Sigmoid colon (tissue), 7 donors: ENCODE results near the gene ROBO1. TPM values are rescaled to one million over a fixed set of nuclear protein-coding genes. Genes with fewer than 3 reads are reported as not detected.

Experiments
- DNase-seq: peaks from one replicate; pipeline ENCODE4 v3.0.0-alpha.2; 2019
- H3K27ac ChIP-seq, 4 donors: fragments of 200-600 bp; sonication (generic); one replicate each; pipeline ENCODE4 v1.5.1; 2016 to 2019; ENCODE audit warnings: mild to moderate bottlenecking in 1 of 4
- H3K27me3 ChIP-seq, 3 donors: fragments of 200-600 bp; sonication (generic); one replicate each; pipeline ENCODE4 v1.5.1; 2019; ENCODE audit warnings: mild to moderate bottlenecking in 1 of 3
- H3K36me3 ChIP-seq, 4 donors: fragments of 200-600 bp; sonication (generic); one replicate each; pipeline ENCODE4 v1.5.1; 2016 to 2019
- H3K4me1 ChIP-seq, 4 donors: fragments of 200-600 bp; sonication (generic); one replicate each; pipeline ENCODE4 v1.5.1; 2017 to 2019
- H3K4me3 ChIP-seq, 4 donors: fragments of 200-600 bp; sonication (generic); one replicate each; pipeline ENCODE4 v1.5.1; 2017 to 2019; ENCODE audit warnings: mild to moderate bottlenecking in 2 of 4, moderate library complexity in 1 of 4
- H3K9me3 ChIP-seq, 4 donors: fragments of 200-600 bp in 3 of 4; sonication (generic) in 3 of 4; one replicate each; pipeline versions ENCODE4 v1.5.1 to v1.6.1; 2013 to 2019
- CTCF ChIP-seq, 4 experiments: fragments of 450-650 bp in 3 of 4; fragments of 200-600 bp in 1 of 4; IDR thresholded peaks; one replicate each; pipeline ENCODE4 v1.5.1; 2016 to 2019; ENCODE audit warnings: antibody characterized with exemption in 4 of 4, mild to moderate bottlenecking in 3 of 4, moderate library complexity in 2 of 4
- EP300 ChIP-seq, 4 donors: sonication (generic); formaldehyde crosslinking; IDR thresholded peaks; one replicate each; pipeline ENCODE4 v1.6.1; 2017; ENCODE audit warnings: antibody characterized with exemption in 4 of 4
- POLR2A ChIP-seq, 2 donors: fragments of 450-650 bp; IDR thresholded peaks; one replicate each; pipeline ENCODE4 v1.6.1; 2016; ENCODE audit warnings: antibody characterized with exemption in 2 of 2, mild to moderate bottlenecking in 2 of 2, moderate library complexity in 2 of 2
- POLR2AphosphoS5 ChIP-seq, 4 donors: sonication (generic); formaldehyde crosslinking; IDR thresholded peaks; one replicate each; pipeline ENCODE4 v1.6.1; 2017; ENCODE audit warnings: antibody characterized with exemption in 4 of 4
- WGBS, 2 donors: extraction: QIAGEN DNeasy Blood & Tissue Kit; methylation state at CpG; one replicate each; pipeline ENCODE4 v1.1.7; 2013; 5-methylcytosine and 5-hydroxymethylcytosine counted together
- intact Hi-C: fragments of 100-400 bp; cut with DNase I; formaldehyde crosslinking; loops from one replicate; pipeline ENCODE4 v1.15.1; 2023
- polyA plus RNA-seq, 3 donors: library from polyadenylated mRNA; stranded (reverse); fragments of 200-250 nt; gene quantifications; one replicate each; pipeline ENCODE4 v1.2.3, GENCODE V29; 2013
- total RNA-seq, 4 donors: library from RNA; depleted of rRNA; stranded (reverse); fragments of >200 nt; gene quantifications; one replicate each; pipeline ENCODE4 v1.1.0, GENCODE V29; 2016
- donor health status: healthy with polysubstance abuse.
- donor health status: Bipolar disorder and iron deficiency.
- donor health status: healthy.

The ROBO1 gene
- total and polyA plus RNA-seq, 7 donors = 0.69 to 45.7 (median 32.4) TPM

DNA sequence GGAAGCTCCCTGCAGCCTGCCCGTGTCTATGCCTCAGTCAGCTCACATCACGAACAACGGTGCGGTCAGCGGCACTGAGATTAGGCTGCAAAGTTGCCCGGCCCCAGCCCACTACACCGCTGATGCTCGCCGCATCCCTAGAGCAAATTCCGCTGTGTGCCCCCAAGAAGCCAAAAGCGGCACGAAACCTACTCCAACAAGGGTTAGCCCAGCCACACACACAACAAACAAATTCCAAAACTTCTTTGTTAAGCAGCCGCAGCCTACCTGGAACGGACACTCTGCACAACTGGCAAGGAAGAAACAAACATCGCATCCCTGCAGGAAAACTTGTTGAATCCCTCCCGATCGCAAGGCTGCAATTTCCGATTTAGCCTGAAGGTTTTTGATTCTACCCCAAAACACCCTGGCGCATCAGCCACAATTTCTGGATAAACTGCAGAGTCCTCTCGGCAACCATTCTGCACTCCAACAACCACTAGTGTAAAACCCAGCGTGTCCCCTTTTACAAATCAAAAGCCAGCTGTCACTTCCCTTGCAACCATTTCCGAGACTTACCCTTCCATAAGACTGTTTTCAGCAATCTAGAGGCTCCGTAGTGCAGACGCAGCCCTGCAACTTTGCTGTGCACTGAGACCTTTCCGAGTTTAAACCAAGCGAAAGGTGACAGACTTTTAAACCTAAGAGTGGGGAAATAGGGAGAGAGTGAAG is 449 bp downstream of the ROBO1 start:
- no peaks in the 10 kb centered on the region for H3K9me3 ChIP-seq
- no peak overlapping the region for H3K27ac ChIP-seq
- peaks cover 0 to 18% (median 17%) of the 10 kb centered on the region in 4 donors for H3K4me1 ChIP-seq
- no peak for DNase-seq
- WGBS, 2 donors = 4 to 12% methylated on average over 26 of the region's 26 CpGs
- H3K36me3 ChIP-seq = no peaks in the 10 kb centered on the region
- intact Hi-C loops = no loop called here
- H3K4me3 ChIP-seq = peak overlapping the region in 3 of 4 donors; percentile 22 to 40 (median 34)
- peaks cover 4 to 33% (median 4%) of the 10 kb centered on the region in 3 donors for H3K27me3 ChIP-seq
- TF ChIP-seq POLR2A (IDR thresholded peaks at IDR 0.05) (no peak), POLR2AphosphoS5 (IDR thresholded peaks at IDR 0.05) (no peak), CTCF (IDR thresholded peaks at IDR 0.05) (no peak), EP300 (IDR thresholded peaks at IDR 0.05) (no peak)

DNA sequence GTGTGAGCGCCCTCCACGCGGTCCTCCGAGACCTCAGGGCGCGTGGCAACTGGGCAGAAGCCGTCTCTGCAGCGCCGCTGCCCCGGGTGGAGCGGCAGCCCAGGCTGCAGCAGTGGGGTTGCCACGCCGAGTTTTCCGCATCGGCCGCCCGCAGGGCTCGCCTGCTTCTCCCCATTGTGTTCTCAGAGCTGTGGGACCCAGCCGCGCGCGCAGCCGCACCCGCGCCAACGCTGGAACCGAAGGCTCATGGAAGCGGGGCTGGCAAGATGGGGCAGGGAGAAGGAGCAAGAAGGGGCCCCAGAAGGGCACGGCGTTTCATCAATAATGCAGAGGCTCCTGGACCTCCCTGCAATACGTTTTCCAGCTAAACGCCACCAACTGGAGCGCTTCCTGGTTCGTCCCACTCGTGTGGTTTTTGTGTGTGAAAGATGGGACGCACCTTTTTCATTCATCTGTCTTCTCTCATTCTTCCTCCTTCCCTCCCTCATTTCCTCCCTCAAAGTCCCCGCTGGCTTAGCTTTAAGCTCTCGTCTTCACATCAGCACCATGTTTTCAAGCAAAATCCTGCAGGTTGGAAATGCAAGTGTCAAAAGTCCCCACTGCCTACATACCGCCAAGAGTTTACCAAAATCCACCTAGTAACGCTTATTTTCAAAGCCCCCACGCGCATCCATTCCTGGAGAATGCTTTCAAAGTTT is 1.2 kb downstream of the ROBO1 start:
- Histone ChIP-seq H3K27ac (no peak overlapping the region), H3K9me3 (no peaks in the 10 kb centered on the region), H3K4me3 (peak overlapping the region in 3 of 4 donors; percentile 22 to 40 (median 34)), H3K27me3 (peaks cover 4 to 33% (median 4%) of the 10 kb centered on the region in 3 donors), H3K36me3 (no peaks in the 10 kb centered on the region), H3K4me1 (peaks cover 0 to 18% (median 17%) of the 10 kb centered on the region in 4 donors)
- TF ChIP-seq EP300 (IDR thresholded peaks at IDR 0.05) (no peak), CTCF (IDR thresholded peaks at IDR 0.05) (no peak), POLR2AphosphoS5 (IDR thresholded peaks at IDR 0.05) (no peak), POLR2A (IDR thresholded peaks at IDR 0.05) (no peak)
- WGBS, 2 donors = 10 to 28% methylated on average over 42 of the region's 42 CpGs
- intact Hi-C loops = no loop called here
- DNase-seq = no peak

- H3K36me3 ChIP-seq = no peaks in the 10 kb centered on the region
- intact Hi-C loops = no loop called here
- no peak overlapping the region for H3K27ac ChIP-seq
- 12 to 22% methylated on average over 5 of the region's 5 CpGs for WGBS, 2 donors
- DNase-seq = no peak
- H3K4me1 ChIP-seq = peaks cover 0 to 18% (median 17%) of the 10 kb centered on the region in 4 donors
- TF ChIP-seq CTCF (IDR thresholded peaks at IDR 0.05) (no peak), POLR2A (IDR thresholded peaks at IDR 0.05) (no peak), POLR2AphosphoS5 (IDR thresholded peaks at IDR 0.05) (no peak), EP300 (IDR thresholded peaks at IDR 0.05) (no peak)
- no peak overlapping the region for H3K4me3 ChIP-seq
- no peaks in the 10 kb centered on the region for H3K9me3 ChIP-seq
- H3K27me3 ChIP-seq = peaks cover 4 to 33% (median 4%) of the 10 kb centered on the region in 3 donors
These were observed 1.9 kb downstream of the ROBO1 start for GRCh38 chr3:79765911-79766310.

- TF ChIP-seq CTCF (IDR thresholded peaks at IDR 0.05) (no peak), POLR2A (IDR thresholded peaks at IDR 0.05) (no peak), EP300 (IDR thresholded peaks at IDR 0.05) (no peak), POLR2AphosphoS5 (IDR thresholded peaks at IDR 0.05) (no peak)
- no peaks in the 10 kb centered on the region for H3K36me3 ChIP-seq
- WGBS, 2 donors = 59 to 82% methylated on average over 1 of the region's 1 CpG
- intact Hi-C loops = no loop called here
- H3K4me1 ChIP-seq = peaks cover 0 to 4% (median 3%) of the 10 kb centered on the region in 4 donors
- H3K27ac ChIP-seq = no peak overlapping the region
- no peak overlapping the region for H3K4me3 ChIP-seq
- DNase-seq = no peak
- H3K27me3 ChIP-seq = peaks cover 0 to 16% (median 2%) of the 10 kb centered on the region in 3 donors
- H3K9me3 ChIP-seq = no peaks in the 10 kb centered on the region
These were observed 6.4 kb downstream of the ROBO1 start for GRCh38 chr3:79761441-79761840.
